WTC11 (cell line): ENCODE measurements around the gene SETMAR. TPM values are rescaled to one million over a fixed set of nuclear protein-coding genes. Genes with fewer than 3 reads are reported as not detected.

ENCODE experiments used
- ATAC-seq: fragments of 200-7000 bp; cut with Tn5 transposase; 2 replicates; pipeline ENCODE4 v1.10.0; 2021; ENCODE audit warnings: mild to moderate bottlenecking, moderate library complexity
- Bru-seq: library from RNA; stranded (reverse); fragments of 400-500 nt; gene quantifications from one replicate; lab custom pipeline; 2021; lab: Mats Ljungman, UMichigan
- CTCF ChIA-PET: fragments of 300-600 bp; sonication (Branson Sonifier 250); formaldehyde crosslinking; loops from one replicate; lab custom pipeline; 2021; ENCODE audit warnings: antibody characterized with exemption; lab: Charles Lee
- POLR2A ChIA-PET: fragments of 350-600 bp; sonication (Branson Sonifier 250); formaldehyde crosslinking; loops from one replicate; lab custom pipeline; 2021; ENCODE audit warnings: antibody characterized with exemption; lab: Charles Lee
- DNase-seq: peaks from one replicate; pipeline ENCODE4 v3.0.0; 2021; ENCODE audit warnings: low spot score
- H3K27ac Mint-ChIP-seq: 2 replicates; pipeline ENCODE4 v1.8.0; 2021; ENCODE audit warnings: mixed read lengths
- H3K27me3 Mint-ChIP-seq: 2 replicates; pipeline ENCODE4 v1.8.0; 2021; ENCODE audit warnings: low read depth, mild to moderate bottlenecking, moderate library complexity, mixed read lengths
- H3K36me3 Mint-ChIP-seq: 2 replicates; pipeline ENCODE4 v1.8.0; 2021; ENCODE audit warnings: mixed read lengths
- H3K4me1 Mint-ChIP-seq: 2 replicates; pipeline ENCODE4 v1.8.0; 2022; ENCODE audit warnings: mixed read lengths
- H3K4me3 Mint-ChIP-seq: 2 replicates; pipeline ENCODE4 v1.8.0; 2021; ENCODE audit warnings: mild to moderate bottlenecking, moderate library complexity, mixed read lengths
- H3K9me3 Mint-ChIP-seq: 2 replicates; pipeline ENCODE4 v1.8.0; 2021; ENCODE audit warnings: mixed read lengths
- ESRRA ChIP-seq: sonication (generic); formaldehyde crosslinking; IDR thresholded peaks from 2 replicates; pipeline ENCODE4 v1.8.1; 2022; ENCODE audit warnings: mild to moderate bottlenecking, missing genetic modification reagents, borderline replicate concordance
- FOXP4 ChIP-seq: sonication (generic); formaldehyde crosslinking; IDR thresholded peaks from 2 replicates; pipeline ENCODE4 v1.8.0; 2022; ENCODE audit warnings: mild to moderate bottlenecking, missing genetic modification reagents
- MAX ChIP-seq: sonication (generic); formaldehyde crosslinking; IDR thresholded peaks from 2 replicates; pipeline ENCODE4 v1.8.0; 2022; ENCODE audit warnings: mild to moderate bottlenecking, missing genetic modification reagents
- NFYB ChIP-seq: sonication (generic); formaldehyde crosslinking; conservative IDR thresholded peaks from 2 replicates; pipeline ENCODE4 v1.8.0; 2022; ENCODE audit warnings: low read depth, missing genetic modification reagents
- SOX15 ChIP-seq: fragments of 250-450 bp; sonication (Bioruptor Pico); IDR thresholded peaks from 2 replicates; pipeline ENCODE4 v1.9.0; 2021; ENCODE audit warnings: mild to moderate bottlenecking
- TEAD1 ChIP-seq: sonication (generic); formaldehyde crosslinking; IDR thresholded peaks from 2 replicates; pipeline ENCODE4 v1.8.0; 2022; ENCODE audit warnings: mild to moderate bottlenecking, missing genetic modification reagents
- USF1 ChIP-seq: sonication (generic); formaldehyde crosslinking; IDR thresholded peaks from 2 replicates; pipeline ENCODE4 v1.8.0; 2022; ENCODE audit warnings: mild to moderate bottlenecking, missing genetic modification reagents
- ZNF281 ChIP-seq: sonication (generic); formaldehyde crosslinking; IDR thresholded peaks from 2 replicates; pipeline ENCODE4 v1.8.0; 2023; ENCODE audit warnings: mild to moderate bottlenecking, missing genetic modification reagents
- ZNF671 ChIP-seq: fragments of 250-450 bp; sonication (Bioruptor Pico); IDR thresholded peaks from 2 replicates; pipeline ENCODE4 v1.8.0; 2021; ENCODE audit warnings: mild to moderate bottlenecking
- long read RNA-seq, 3 experiments: library from RNA in 1 of 3; library from capped mRNA in 1 of 3; library from polyadenylated mRNA in 1 of 3; unstranded in 2 of 3; stranded (forward) in 1 of 3; transcript quantifications; one replicate each; pipeline ENCODE4 v2.0.0, GENCODE V29; 2021
- total RNA-seq: library from RNA; stranded (reverse); gene quantifications from 3 replicates; pipeline ENCODE4 v1.2.3, GENCODE V29; 2021
- TF ChIP-seq, protein P1 (sequence below): fragments of 250-450 bp; sonication (Bioruptor Pico); IDR thresholded peaks from 2 replicates; pipeline ENCODE4 v1.9.0; 2021; ENCODE audit warnings: mild to moderate bottlenecking
- TF ChIP-seq, protein P2 (sequence below): sonication (generic); formaldehyde crosslinking; conservative IDR thresholded peaks from 2 replicates; pipeline ENCODE4 v1.8.1; 2022; ENCODE audit warnings: mild to moderate bottlenecking, missing genetic modification reagents
- TF ChIP-seq, protein P3 (sequence below): sonication (generic); formaldehyde crosslinking; conservative IDR thresholded peaks from 2 replicates; pipeline ENCODE4 v1.8.1; 2023; ENCODE audit warnings: mild to moderate bottlenecking, low read depth, missing genetic modification reagents, moderate library complexity
- TF ChIP-seq, protein P4 (sequence below): sonication (generic); formaldehyde crosslinking; IDR thresholded peaks from 2 replicates; pipeline ENCODE4 v1.8.1; 2023; ENCODE audit warnings: mild to moderate bottlenecking, missing genetic modification reagents, borderline replicate concordance
- TF ChIP-seq, protein P5 (sequence below): sonication (generic); formaldehyde crosslinking; IDR thresholded peaks from 2 replicates; pipeline ENCODE4 v1.8.1; 2023; ENCODE audit warnings: mild to moderate bottlenecking, moderate library complexity, missing genetic modification reagents

The SETMAR gene
- 11.6 to 15.0 TPM (median 14.7 TPM) in 3 replicates for total RNA-seq
- Bru-seq, nascent RNA = percentile 91 among the genes with signal in this experiment
- long read RNA-seq, experiment 1, transcript SETMAR-201 (3 exons, 2,443 nt) = major isoform, 15 of 44 reads
- long read RNA-seq, experiment 1, partial matches to known transcripts = 0 of 44 reads
- long read RNA-seq, experiment 1, other reads (novel, unspliced or antisense) = 19 of 44 reads
- long read RNA-seq, experiment 2, partial matches to known transcripts = 1 of 10 reads
- long read RNA-seq, experiment 2, other reads (novel, unspliced or antisense) = 2 of 10 reads
- long read RNA-seq, experiment 3, transcript SETMAR-204 (3 exons, 1,359 nt) = minor isoform, 5 of 20 reads
- long read RNA-seq, experiment 3, transcript SETMAR-201 (3 exons, 2,443 nt) = major isoform, 7 of 20 reads
- long read RNA-seq, experiment 3, partial matches to known transcripts = 0 of 20 reads
- long read RNA-seq, experiment 3, other reads (novel, unspliced or antisense) = 7 of 20 reads

GRCh38 chr3:4303187-4304123, at the start of gene SETMAR:
Gene SETMAR, plus strand, starts transcription at chr3:4303369. Its CDS starts 2 bp downstream, at chr3:4303371.
- ChIA-PET CTCF (interaction anchor here (2.1 kb wide), 1 partner anchor 11 kb away, joined by 7 read pairs; no protein-coding TSS in a partner anchor), POLR2A (no interaction called here)
- peak; percentile 92 for ATAC-seq
- H3K27me3 Mint-ChIP-seq = no peaks in the 10 kb centered on the region; the same call in 1 of the 2 replicates
- H3K9me3 Mint-ChIP-seq = no peaks in the 10 kb centered on the region
- H3K36me3 Mint-ChIP-seq = peaks cover 11% of the 10 kb centered on the region
- peaks cover 36% of the 10 kb centered on the region for H3K4me1 Mint-ChIP-seq
- peak; percentile 88 for DNase-seq
- peak within 1 kb of the TSS; percentile 93 for H3K27ac Mint-ChIP-seq
- peak within 1 kb of the TSS; percentile 92 for H3K4me3 Mint-ChIP-seq
- no peak for TF ChIP-seq ZNF671
- TF ChIP-seq MAX (CRISPR knock-in tag) = peak; percentile 74; the same call in 1 of the 2 replicates
- TF ChIP-seq FOXP4 (CRISPR knock-in tag) = no peak; the same call in 1 of the 2 replicates
- TF ChIP-seq, protein P1, sequence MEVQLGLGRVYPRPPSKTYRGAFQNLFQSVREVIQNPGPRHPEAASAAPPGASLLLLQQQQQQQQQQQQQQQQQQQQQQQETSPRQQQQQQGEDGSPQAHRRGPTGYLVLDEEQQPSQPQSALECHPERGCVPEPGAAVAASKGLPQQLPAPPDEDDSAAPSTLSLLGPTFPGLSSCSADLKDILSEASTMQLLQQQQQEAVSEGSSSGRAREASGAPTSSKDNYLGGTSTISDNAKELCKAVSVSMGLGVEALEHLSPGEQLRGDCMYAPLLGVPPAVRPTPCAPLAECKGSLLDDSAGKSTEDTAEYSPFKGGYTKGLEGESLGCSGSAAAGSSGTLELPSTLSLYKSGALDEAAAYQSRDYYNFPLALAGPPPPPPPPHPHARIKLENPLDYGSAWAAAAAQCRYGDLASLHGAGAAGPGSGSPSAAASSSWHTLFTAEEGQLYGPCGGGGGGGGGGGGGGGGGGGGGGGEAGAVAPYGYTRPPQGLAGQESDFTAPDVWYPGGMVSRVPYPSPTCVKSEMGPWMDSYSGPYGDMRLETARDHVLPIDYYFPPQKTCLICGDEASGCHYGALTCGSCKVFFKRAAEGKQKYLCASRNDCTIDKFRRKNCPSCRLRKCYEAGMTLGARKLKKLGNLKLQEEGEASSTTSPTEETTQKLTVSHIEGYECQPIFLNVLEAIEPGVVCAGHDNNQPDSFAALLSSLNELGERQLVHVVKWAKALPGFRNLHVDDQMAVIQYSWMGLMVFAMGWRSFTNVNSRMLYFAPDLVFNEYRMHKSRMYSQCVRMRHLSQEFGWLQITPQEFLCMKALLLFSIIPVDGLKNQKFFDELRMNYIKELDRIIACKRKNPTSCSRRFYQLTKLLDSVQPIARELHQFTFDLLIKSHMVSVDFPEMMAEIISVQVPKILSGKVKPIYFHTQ (CRISPR knock-in tag) = no peak
- TF ChIP-seq, protein P2, sequence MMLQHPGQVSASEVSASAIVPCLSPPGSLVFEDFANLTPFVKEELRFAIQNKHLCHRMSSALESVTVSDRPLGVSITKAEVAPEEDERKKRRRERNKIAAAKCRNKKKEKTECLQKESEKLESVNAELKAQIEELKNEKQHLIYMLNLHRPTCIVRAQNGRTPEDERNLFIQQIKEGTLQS (CRISPR knock-in tag) = no peak
- no peak for TF ChIP-seq ZNF281 (CRISPR knock-in tag)
- TF ChIP-seq TEAD1 (CRISPR knock-in tag) = no peak; the same call in 1 of the 2 replicates
- TF ChIP-seq USF1 (CRISPR knock-in tag) = peak; percentile 83
- no peak for TF ChIP-seq NFYB (CRISPR knock-in tag)
- TF ChIP-seq, protein P3, sequence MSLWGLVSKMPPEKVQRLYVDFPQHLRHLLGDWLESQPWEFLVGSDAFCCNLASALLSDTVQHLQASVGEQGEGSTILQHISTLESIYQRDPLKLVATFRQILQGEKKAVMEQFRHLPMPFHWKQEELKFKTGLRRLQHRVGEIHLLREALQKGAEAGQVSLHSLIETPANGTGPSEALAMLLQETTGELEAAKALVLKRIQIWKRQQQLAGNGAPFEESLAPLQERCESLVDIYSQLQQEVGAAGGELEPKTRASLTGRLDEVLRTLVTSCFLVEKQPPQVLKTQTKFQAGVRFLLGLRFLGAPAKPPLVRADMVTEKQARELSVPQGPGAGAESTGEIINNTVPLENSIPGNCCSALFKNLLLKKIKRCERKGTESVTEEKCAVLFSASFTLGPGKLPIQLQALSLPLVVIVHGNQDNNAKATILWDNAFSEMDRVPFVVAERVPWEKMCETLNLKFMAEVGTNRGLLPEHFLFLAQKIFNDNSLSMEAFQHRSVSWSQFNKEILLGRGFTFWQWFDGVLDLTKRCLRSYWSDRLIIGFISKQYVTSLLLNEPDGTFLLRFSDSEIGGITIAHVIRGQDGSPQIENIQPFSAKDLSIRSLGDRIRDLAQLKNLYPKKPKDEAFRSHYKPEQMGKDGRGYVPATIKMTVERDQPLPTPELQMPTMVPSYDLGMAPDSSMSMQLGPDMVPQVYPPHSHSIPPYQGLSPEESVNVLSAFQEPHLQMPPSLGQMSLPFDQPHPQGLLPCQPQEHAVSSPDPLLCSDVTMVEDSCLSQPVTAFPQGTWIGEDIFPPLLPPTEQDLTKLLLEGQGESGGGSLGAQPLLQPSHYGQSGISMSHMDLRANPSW (CRISPR knock-in tag) = no peak
- TF ChIP-seq, protein P4, sequence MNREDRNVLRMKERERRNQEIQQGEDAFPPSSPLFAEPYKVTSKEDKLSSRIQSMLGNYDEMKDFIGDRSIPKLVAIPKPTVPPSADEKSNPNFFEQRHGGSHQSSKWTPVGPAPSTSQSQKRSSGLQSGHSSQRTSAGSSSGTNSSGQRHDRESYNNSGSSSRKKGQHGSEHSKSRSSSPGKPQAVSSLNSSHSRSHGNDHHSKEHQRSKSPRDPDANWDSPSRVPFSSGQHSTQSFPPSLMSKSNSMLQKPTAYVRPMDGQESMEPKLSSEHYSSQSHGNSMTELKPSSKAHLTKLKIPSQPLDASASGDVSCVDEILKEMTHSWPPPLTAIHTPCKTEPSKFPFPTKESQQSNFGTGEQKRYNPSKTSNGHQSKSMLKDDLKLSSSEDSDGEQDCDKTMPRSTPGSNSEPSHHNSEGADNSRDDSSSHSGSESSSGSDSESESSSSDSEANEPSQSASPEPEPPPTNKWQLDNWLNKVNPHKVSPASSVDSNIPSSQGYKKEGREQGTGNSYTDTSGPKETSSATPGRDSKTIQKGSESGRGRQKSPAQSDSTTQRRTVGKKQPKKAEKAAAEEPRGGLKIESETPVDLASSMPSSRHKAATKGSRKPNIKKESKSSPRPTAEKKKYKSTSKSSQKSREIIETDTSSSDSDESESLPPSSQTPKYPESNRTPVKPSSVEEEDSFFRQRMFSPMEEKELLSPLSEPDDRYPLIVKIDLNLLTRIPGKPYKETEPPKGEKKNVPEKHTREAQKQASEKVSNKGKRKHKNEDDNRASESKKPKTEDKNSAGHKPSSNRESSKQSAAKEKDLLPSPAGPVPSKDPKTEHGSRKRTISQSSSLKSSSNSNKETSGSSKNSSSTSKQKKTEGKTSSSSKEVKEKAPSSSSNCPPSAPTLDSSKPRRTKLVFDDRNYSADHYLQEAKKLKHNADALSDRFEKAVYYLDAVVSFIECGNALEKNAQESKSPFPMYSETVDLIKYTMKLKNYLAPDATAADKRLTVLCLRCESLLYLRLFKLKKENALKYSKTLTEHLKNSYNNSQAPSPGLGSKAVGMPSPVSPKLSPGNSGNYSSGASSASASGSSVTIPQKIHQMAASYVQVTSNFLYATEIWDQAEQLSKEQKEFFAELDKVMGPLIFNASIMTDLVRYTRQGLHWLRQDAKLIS (CRISPR knock-in tag) = no peak
- TF ChIP-seq, protein P5, sequence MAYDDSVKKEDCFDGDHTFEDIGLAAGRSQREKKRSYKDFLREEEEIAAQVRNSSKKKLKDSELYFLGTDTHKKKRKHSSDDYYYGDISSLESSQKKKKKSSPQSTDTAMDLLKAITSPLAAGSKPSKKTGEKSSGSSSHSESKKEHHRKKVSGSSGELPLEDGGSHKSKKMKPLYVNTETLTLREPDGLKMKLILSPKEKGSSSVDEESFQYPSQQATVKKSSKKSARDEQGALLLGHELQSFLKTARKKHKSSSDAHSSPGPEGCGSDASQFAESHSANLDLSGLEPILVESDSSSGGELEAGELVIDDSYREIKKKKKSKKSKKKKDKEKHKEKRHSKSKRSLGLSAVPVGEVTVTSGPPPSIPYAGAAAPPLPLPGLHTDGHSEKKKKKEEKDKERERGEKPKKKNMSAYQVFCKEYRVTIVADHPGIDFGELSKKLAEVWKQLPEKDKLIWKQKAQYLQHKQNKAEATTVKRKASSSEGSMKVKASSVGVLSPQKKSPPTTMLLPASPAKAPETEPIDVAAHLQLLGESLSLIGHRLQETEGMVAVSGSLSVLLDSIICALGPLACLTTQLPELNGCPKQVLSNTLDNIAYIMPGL = peak; percentile 73; the same call in 1 of the 2 replicates
- no peak for TF ChIP-seq SOX15 (CRISPR knock-in tag)
- TF ChIP-seq ESRRA = peak; percentile 77; the same call in 1 of the 2 replicates
